OCI-LY1 (cell line): Measurements from ENCODE around the gene ACOX1.
A peak's percentile ranks its signal among the peaks of the same experiment; 100 is the strongest.

Experiments
- H2AFZ ChIP-seq: fragments of 200-600 bp; sonication (generic), shearing (Covaris generic); 2 replicates; pipeline ENCODE4 v1.6.0; 2014; ENCODE audit warnings: antibody characterized with exemption, mild to moderate bottlenecking, low read length
- H3F3A ChIP-seq: fragments of 200-600 bp; sonication (generic), shearing (Covaris generic); 2 replicates; pipeline ENCODE4 v1.6.0; 2014; ENCODE audit warnings: mild to moderate bottlenecking, antibody characterized with exemption, low read length, moderate library complexity; ENCODE audit not compliant: insufficient read depth
- H3K27ac ChIP-seq: fragments of 200-600 bp; sonication (generic); 2 replicates; pipeline ENCODE4 v1.5.1; 2014; ENCODE audit warnings: low read length, mixed run types, mild to moderate bottlenecking, low read depth; ENCODE audit not compliant: poor library complexity, severe bottlenecking
- H3K27me3 ChIP-seq: fragments of 200-600 bp; sonication (generic); 2 replicates; pipeline ENCODE4 v1.6.0; 2014; ENCODE audit warnings: antibody characterized with exemption, mild to moderate bottlenecking, low read length, moderate library complexity; ENCODE audit not compliant: insufficient read depth
- H3K36me3 ChIP-seq: fragments of 200-600 bp; sonication (generic); 2 replicates; pipeline ENCODE4 v1.6.1; 2014; ENCODE audit warnings: mild to moderate bottlenecking, antibody characterized with exemption, low read length, moderate library complexity, mixed read lengths; ENCODE audit not compliant: insufficient read depth
- H3K4me1 ChIP-seq: fragments of 200-600 bp; sonication (generic); 2 replicates; pipeline ENCODE4 v1.5.1; 2014; ENCODE audit warnings: mild to moderate bottlenecking, low read length, moderate library complexity; ENCODE audit not compliant: insufficient read depth, severe bottlenecking
- H3K4me2 ChIP-seq: fragments of 200-600 bp; sonication (generic), shearing (Covaris generic); 2 replicates; pipeline ENCODE4 v1.6.1; 2014; ENCODE audit warnings: low read length
- H3K4me3 ChIP-seq: fragments of 200-600 bp; sonication (generic); 2 replicates; pipeline ENCODE4 v1.5.1; 2014; ENCODE audit warnings: low read length, low read depth, mild to moderate bottlenecking, mixed read lengths; ENCODE audit not compliant: poor library complexity, severe bottlenecking
- H3K79me2 ChIP-seq: fragments of 200-600 bp; shearing (Covaris generic); 2 replicates; pipeline ENCODE4 v1.6.1; 2016; ENCODE audit warnings: mixed run types, low read length, mixed read lengths; ENCODE audit not compliant: insufficient read depth
- H3K9ac ChIP-seq: fragments of 200-600 bp; sonication (generic), shearing (Covaris generic); 2 replicates; pipeline ENCODE4 v1.6.1; 2014; ENCODE audit warnings: mild to moderate bottlenecking, low read length, mixed read lengths
- H3K9me2 ChIP-seq: fragments of 200-600 bp; sonication (generic), shearing (Covaris generic); 2 replicates; pipeline ENCODE4 v1.6.1; 2014; ENCODE audit warnings: low read depth, mild to moderate bottlenecking, low read length, mixed read lengths
- H3K9me3 ChIP-seq: fragments of 200-600 bp; shearing (Covaris generic); 2 replicates; pipeline ENCODE4 v1.6.1; 2014; ENCODE audit warnings: low read length, mixed read lengths
- H4K20me1 ChIP-seq: fragments of 200-600 bp; sonication (generic), shearing (Covaris generic); 2 replicates; pipeline ENCODE4 v1.6.0; 2016; ENCODE audit warnings: mild to moderate bottlenecking, low read length; ENCODE audit not compliant: insufficient read depth
- EZH2 ChIP-seq: fragments of 200-600 bp; sonication (generic), shearing (Covaris generic); IDR thresholded peaks from 2 replicates; pipeline ENCODE4 v1.8.0; 2017; ENCODE audit warnings: borderline replicate concordance, mixed run types, mild to moderate bottlenecking, antibody characterized with exemption, low read length, moderate library complexity, mixed read lengths
- TF ChIP-seq, protein P1 (sequence below): fragments of 200-600 bp; sonication (generic), shearing (Covaris generic); IDR thresholded peaks from 2 replicates; pipeline ENCODE4 v1.5.1; 2017; ENCODE audit warnings: mild to moderate bottlenecking, antibody characterized with exemption, low read length, moderate library complexity, mixed read lengths

Gene ACOX1

DNA sequence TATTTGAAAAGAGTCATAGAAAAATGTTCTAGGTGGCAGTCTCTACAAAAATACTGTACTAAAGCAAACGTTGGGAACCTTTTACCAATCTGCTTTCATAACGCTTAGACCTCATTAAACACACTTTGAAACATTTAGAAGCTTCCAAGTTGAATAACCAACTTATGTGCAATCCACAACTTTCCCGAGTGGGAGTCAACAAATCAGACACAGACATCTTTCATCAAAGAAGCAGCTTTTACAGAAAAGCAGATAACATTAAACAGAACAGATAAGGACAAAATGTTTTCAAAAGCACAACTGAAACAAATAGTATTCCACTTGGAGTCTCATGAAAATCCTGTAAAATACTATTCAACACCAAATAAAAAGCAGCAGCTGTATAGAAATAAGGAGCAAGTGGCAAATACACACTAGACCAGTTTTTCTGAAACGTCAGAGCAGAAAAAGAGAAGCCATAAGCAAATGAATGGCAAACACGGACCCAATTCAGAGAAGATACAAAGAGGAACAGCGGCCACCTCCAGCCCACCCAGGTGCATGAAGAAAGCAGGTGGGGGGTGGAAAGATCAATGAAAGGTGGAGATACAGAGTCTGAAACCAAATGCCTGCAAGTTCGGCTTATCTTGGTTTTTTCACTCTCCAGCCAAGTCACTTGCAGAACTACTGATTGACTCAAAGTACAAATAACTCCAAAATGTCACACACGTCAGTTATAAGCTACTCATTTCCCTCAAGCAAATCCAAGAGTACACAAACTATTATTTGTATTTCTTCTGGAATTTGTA lies 19.7 kb downstream of the ACOX1 start:
- TF ChIP-seq, protein P1, sequence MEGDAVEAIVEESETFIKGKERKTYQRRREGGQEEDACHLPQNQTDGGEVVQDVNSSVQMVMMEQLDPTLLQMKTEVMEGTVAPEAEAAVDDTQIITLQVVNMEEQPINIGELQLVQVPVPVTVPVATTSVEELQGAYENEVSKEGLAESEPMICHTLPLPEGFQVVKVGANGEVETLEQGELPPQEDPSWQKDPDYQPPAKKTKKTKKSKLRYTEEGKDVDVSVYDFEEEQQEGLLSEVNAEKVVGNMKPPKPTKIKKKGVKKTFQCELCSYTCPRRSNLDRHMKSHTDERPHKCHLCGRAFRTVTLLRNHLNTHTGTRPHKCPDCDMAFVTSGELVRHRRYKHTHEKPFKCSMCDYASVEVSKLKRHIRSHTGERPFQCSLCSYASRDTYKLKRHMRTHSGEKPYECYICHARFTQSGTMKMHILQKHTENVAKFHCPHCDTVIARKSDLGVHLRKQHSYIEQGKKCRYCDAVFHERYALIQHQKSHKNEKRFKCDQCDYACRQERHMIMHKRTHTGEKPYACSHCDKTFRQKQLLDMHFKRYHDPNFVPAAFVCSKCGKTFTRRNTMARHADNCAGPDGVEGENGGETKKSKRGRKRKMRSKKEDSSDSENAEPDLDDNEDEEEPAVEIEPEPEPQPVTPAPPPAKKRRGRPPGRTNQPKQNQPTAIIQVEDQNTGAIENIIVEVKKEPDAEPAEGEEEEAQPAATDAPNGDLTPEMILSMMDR = no peak
- TF ChIP-seq EZH2 = no peak
- Histone ChIP-seq H3K9me3 (no peaks in the 10 kb centered on the region), H3K4me3 (no peak overlapping the region), H3K27me3 (no peaks in the 10 kb centered on the region), H3F3A (no peaks in the 10 kb centered on the region), H2AFZ (no peak overlapping the region), H3K4me2 (peak overlapping the region; percentile 24; the same call in 1 of the 2 replicates), H3K36me3 (peaks cover 23% of the 10 kb centered on the region), H3K9me2 (no peaks in the 10 kb centered on the region), H3K79me2 (no peaks in the 10 kb centered on the region), H4K20me1 (no peaks in the 10 kb centered on the region), H3K27ac (peak overlapping the region; percentile 26), H3K9ac (no peak overlapping the region; the same call in 1 of the 2 replicates), H3K4me1 (peaks cover 15% of the 10 kb centered on the region)

- H3K27me3 ChIP-seq = no peaks in the 10 kb centered on the region
- no peak overlapping the region for H3K4me2 ChIP-seq
- no peak overlapping the region for H2AFZ ChIP-seq
- no peaks in the 10 kb centered on the region for H4K20me1 ChIP-seq
- H3K27ac ChIP-seq = peak overlapping the region; percentile 41
- no peaks in the 10 kb centered on the region for H3K79me2 ChIP-seq
- H3K9me2 ChIP-seq = no peaks in the 10 kb centered on the region
- H3K4me1 ChIP-seq = peaks cover 7% of the 10 kb centered on the region
- TF ChIP-seq, protein P1 = no peak
- H3K9ac ChIP-seq = no peak overlapping the region
- H3K4me3 ChIP-seq = no peak overlapping the region
- no peaks in the 10 kb centered on the region for H3K9me3 ChIP-seq
- no peaks in the 10 kb centered on the region for H3F3A ChIP-seq
- peaks cover 75% of the 10 kb centered on the region for H3K36me3 ChIP-seq
These were observed 28.0 kb downstream of the ACOX1 start for GRCh38 chr17:75950855-75951554.

DNA sequence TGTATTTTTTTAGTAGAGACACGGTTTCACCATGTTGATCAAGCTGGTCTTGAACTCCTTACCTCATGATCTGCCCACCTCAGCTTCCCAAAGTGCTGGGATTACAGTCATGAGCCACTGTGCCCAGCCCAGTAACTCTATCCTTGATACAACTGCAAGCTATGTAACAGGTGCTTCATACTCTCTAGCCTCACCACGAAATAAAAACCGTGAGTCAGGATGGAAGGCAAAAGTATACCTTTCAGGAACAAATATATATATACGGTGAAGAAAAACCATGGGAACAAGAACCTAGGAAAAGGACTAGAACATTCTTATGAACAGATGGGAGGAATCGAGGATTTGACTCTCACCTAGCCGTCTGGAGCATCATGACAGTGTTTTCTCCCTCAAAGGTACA lies 28.5 kb downstream of the ACOX1 start:
- Histone ChIP-seq H3K79me2 (no peaks in the 10 kb centered on the region), H3K27ac (no peak overlapping the region), H3K4me2 (no peak overlapping the region), H3K27me3 (no peaks in the 10 kb centered on the region), H3K4me3 (no peak overlapping the region), H3K4me1 (peaks cover 7% of the 10 kb centered on the region), H3K9ac (no peak overlapping the region), H3K36me3 (peaks cover 72% of the 10 kb centered on the region), H2AFZ (no peak overlapping the region), H3F3A (no peaks in the 10 kb centered on the region), H3K9me2 (no peaks in the 10 kb centered on the region), H4K20me1 (no peaks in the 10 kb centered on the region), H3K9me3 (no peaks in the 10 kb centered on the region)
- TF ChIP-seq, protein P1 = no peak
- no peak for TF ChIP-seq EZH2
